ENCODE data around the gene MAPK12. TPM values are rescaled to one million over a fixed set of nuclear protein-coding genes. Genes with fewer than 3 reads are reported as not detected.

Gene MAPK12
- total RNA-seq, 3 donors from 2014 or later: 3.8 to 9.8 (median 5.3) TPM

- H3K27ac ChIP-seq: no peak overlapping the region
- no peaks in the 10 kb centered on the region for H3K36me3 ChIP-seq
- intact Hi-C loops (cut with DNase I; ENCODE audit: low total_unique reads): loop anchor here (10.0 kb wide), 1 partner anchor 255 kb away; the partner anchor contains the start of genes LMF2 and NCAPH2
- peaks cover 17 to 18% of the 10 kb centered on the region in 2 donors for H3K4me1 ChIP-seq
- TF ChIP-seq POLR2AphosphoS5 (IDR thresholded peaks at IDR 0.05) (no peak), POLR2A (IDR thresholded peaks at IDR 0.05) (no peak), CTCF (IDR thresholded peaks at IDR 0.05) (no peak)
- DNase-seq (ENCODE audit: low spot score in 2 of 2): no peak
- H3K4me3 ChIP-seq: peak overlapping the region in 1 of 3 donors; percentile 74
- H3K27me3 ChIP-seq: no peaks in the 10 kb centered on the region
- no peaks in the 10 kb centered on the region for H3K9me3 ChIP-seq
Measured at GRCh38 chr22:50249341-50250248, 11.9 kb downstream of the MAPK12 start.

DNA sequence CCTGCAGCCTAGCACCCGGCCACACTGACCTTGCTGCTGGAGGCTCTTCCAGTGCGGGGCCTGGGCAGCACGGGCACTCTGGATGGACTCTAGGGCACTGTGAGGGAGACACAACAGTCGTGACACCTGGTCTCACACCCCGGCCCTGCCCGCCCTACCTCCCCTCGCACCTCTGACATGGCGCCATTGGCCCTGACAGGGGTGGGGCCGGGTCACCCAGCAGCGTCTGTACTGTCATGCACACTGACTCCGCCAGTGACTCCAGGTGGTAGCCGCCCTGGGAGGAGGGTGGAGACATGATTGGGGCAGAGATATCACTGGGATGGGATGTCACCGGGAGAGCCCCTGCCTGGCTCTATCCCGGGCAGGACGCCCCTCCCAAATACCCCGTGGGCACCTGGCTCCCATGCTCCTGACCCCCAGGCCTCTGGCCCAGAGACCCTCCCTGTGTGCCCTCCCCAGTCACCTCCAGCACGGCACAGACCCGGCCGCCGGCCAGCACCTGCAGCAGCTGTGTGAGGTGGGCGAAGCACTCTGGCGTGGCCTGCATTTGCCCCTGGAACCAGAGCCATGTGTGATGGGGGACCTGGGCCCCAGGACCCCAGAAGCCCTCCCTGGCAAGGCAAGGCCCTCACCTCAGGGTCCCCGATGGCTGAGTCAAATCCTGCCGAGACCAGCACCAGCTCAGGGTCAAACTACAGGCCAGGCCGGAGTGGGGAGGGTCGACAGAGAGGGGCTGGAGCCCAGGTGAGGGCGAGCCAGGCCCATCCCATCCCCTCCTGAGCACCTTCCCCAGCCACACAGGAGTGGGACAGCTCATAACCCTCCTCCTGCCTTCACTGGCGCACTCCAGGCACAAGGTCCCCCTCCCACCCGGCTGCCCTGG lies 13.0 kb downstream of the MAPK12 start:
- Histone ChIP-seq H3K4me3 (no peak overlapping the region), H3K27me3 (no peaks in the 10 kb centered on the region), H3K4me1 (peaks cover 17 to 18% of the 10 kb centered on the region in 2 donors), H3K9me3 (no peaks in the 10 kb centered on the region), H3K36me3 (no peaks in the 10 kb centered on the region), H3K27ac (no peak overlapping the region)
- intact Hi-C loops (cut with DNase I; ENCODE audit: low total_unique reads): no loop called here
- DNase-seq (ENCODE audit: low spot score in 2 of 2): no peak
- TF ChIP-seq CTCF (IDR thresholded peaks at IDR 0.05): no peak
- no peak for TF ChIP-seq POLR2A (IDR thresholded peaks at IDR 0.05)
- TF ChIP-seq POLR2AphosphoS5 (IDR thresholded peaks at IDR 0.05): no peak

- H3K27me3 ChIP-seq: no peaks in the 10 kb centered on the region
- intact Hi-C loops (cut with DNase I; ENCODE audit: low total_unique reads): no loop called here
- no peak overlapping the region for H3K4me3 ChIP-seq
- TF ChIP-seq POLR2AphosphoS5 (IDR thresholded peaks at IDR 0.05): no peak
- no peak for TF ChIP-seq CTCF (IDR thresholded peaks at IDR 0.05)
- H3K9me3 ChIP-seq: no peaks in the 10 kb centered on the region
- DNase-seq (ENCODE audit: low spot score in 2 of 2): no peak
- peaks cover 17 to 21% of the 10 kb centered on the region in 2 donors for H3K4me1 ChIP-seq
- no peak overlapping the region for H3K27ac ChIP-seq
- no peaks in the 10 kb centered on the region for H3K36me3 ChIP-seq
Measured at GRCh38 chr22:50247748-50248147, 13.7 kb downstream of the MAPK12 start.

GRCh38 chr22:50246242-50247175 lies 15.0 kb downstream of the MAPK12 start:
- H3K4me1 ChIP-seq: peaks cover 17 to 24% of the 10 kb centered on the region in 2 donors
- TF ChIP-seq POLR2AphosphoS5 (IDR thresholded peaks at IDR 0.05) (no peak), POLR2A (IDR thresholded peaks at IDR 0.05) (no peak), CTCF (IDR thresholded peaks at IDR 0.05) (no peak)
- DNase-seq (ENCODE audit: low spot score in 2 of 2): no peak
- no peaks in the 10 kb centered on the region for H3K27me3 ChIP-seq
- H3K36me3 ChIP-seq: no peaks in the 10 kb centered on the region
- H3K27ac ChIP-seq: peak overlapping the region; percentile 95 to 99
- peak overlapping the region in 1 of 3 donors; percentile 98 for H3K4me3 ChIP-seq
- no peaks in the 10 kb centered on the region for H3K9me3 ChIP-seq
- intact Hi-C loops (cut with DNase I; ENCODE audit: low total_unique reads): no loop called here

Measured in breast epithelium (tissue), 4 donors.